Panc1 (cell line): ENCODE data around the gene RADIL. TPM values are rescaled to one million over a fixed set of nuclear protein-coding genes. Genes with fewer than 3 reads are reported as not detected.

Source experiments
- ATAC-seq: fragments of 200-7000 bp; cut with Tn5 transposase; 2 replicates; pipeline ENCODE4 v1.9.1; 2020; ENCODE audit warnings: mild to moderate bottlenecking, moderate library complexity
- BruUV-seq: library from RNA; stranded (reverse); fragments of 400-500 nt; replicated peaks from 2 replicates; lab custom pipeline; 2021; lab: Mats Ljungman, UMichigan
- CTCF ChIA-PET: fragments of 300-600 bp; sonication (Branson Sonifier 250); formaldehyde crosslinking; loops from one replicate; lab custom pipeline; 2022; ENCODE audit warnings: antibody characterized with exemption; lab: Charles Lee
- POLR2A ChIA-PET: fragments of 300-600 bp; sonication (Branson Sonifier 250); formaldehyde crosslinking; loops from one replicate; lab custom pipeline; 2022; ENCODE audit warnings: antibody characterized with exemption; lab: Charles Lee
- DNase-seq: peaks from one replicate; pipeline ENCODE4 v3.0.0-alpha.2; 2010; ENCODE audit warnings: low read depth, low spot score
- H3K27ac ChIP-seq: 2 replicates; pipeline ENCODE4 v1.5.1; 2011; ENCODE audit warnings: mild to moderate bottlenecking, low read length, inconsistent platforms
- H3K27me3 ChIP-seq: fragments of 200-500 bp; sonication (Bioruptor generic); 2 replicates; pipeline ENCODE4 v1.6.0; 2014; ENCODE audit warnings: low read length, inconsistent platforms; ENCODE audit not compliant: control insufficient read depth, insufficient read depth
- H3K36me3 ChIP-seq: fragments of 200-500 bp; sonication (Bioruptor generic); 2 replicates; pipeline ENCODE4 v1.5.1; 2014; ENCODE audit warnings: inconsistent platforms, mild to moderate bottlenecking, low read length, moderate library complexity; ENCODE audit not compliant: control insufficient read depth, insufficient read depth
- H3K4me1 ChIP-seq: 2 replicates; pipeline ENCODE4 v1.5.1; 2011; ENCODE audit warnings: inconsistent platforms, mild to moderate bottlenecking, low read length, moderate library complexity; ENCODE audit not compliant: control insufficient read depth, insufficient read depth
- H3K4me3 ChIP-seq, 2 experiments: 2 replicates each; pipeline ENCODE4 v1.5.1; 2011 to 2012; ENCODE audit warnings: low read depth in 2 of 2, low read length in 2 of 2, mild to moderate bottlenecking in 2 of 2, inconsistent platforms in 1 of 2, moderate library complexity in 1 of 2
- H3K9me3 ChIP-seq: fragments of 200-500 bp; sonication (Bioruptor generic); 2 replicates; pipeline ENCODE4 v1.5.1; 2014; ENCODE audit warnings: low read depth, mild to moderate bottlenecking, inconsistent platforms, low read length, moderate library complexity; ENCODE audit not compliant: control insufficient read depth, insufficient read depth
- POLR2AphosphoS5 ChIP-seq: IDR thresholded peaks from 2 replicates; pipeline ENCODE4 v1.6.1; 2012; ENCODE audit warnings: mild to moderate bottlenecking, low read depth, low read length, moderate library complexity
- SIN3A ChIP-seq: IDR thresholded peaks from 2 replicates; pipeline ENCODE4 v1.6.1; 2012; ENCODE audit warnings: low read depth, mild to moderate bottlenecking, low read length, moderate library complexity, borderline replicate concordance; ENCODE audit not compliant: insufficient read depth
- TCF7L2 ChIP-seq: IDR thresholded peaks from 2 replicates; pipeline ENCODE4 v1.6.1; 2011; ENCODE audit warnings: mild to moderate bottlenecking, low read depth, low read length, inconsistent platforms
- in situ Hi-C: cut with HindIII; loops from 2 replicates; pipeline ENCODE4 v1.10.0; 2016; ENCODE audit warnings: low sequenced_read_pairs, low pct_unique_long_range_greater_than_20kb
- intact Hi-C: fragments of 100-400 bp; cut with micrococcal nuclease; formaldehyde crosslinking; loops from one replicate; pipeline ENCODE4 v1.10.0; 2022; ENCODE audit not compliant: unreplicated experiment
- total RNA-seq: library from RNA; stranded (reverse); gene quantifications from one replicate; pipeline ENCODE4 v1.2.1, GENCODE V29; 2021; ENCODE audit not compliant: unreplicated experiment
- TF ChIP-seq, protein P1 (sequence below), 2 experiments: IDR thresholded peaks; 2 replicates each; pipeline ENCODE4 v1.6.1; 2011 to 2012; ENCODE audit warnings: low read depth in 2 of 2, control low read depth in 1 of 2, low read length in 1 of 2, mild to moderate bottlenecking in 1 of 2, moderate library complexity in 1 of 2; ENCODE audit not compliant: insufficient read depth in 1 of 2
- TF ChIP-seq, protein P2 (sequence below): fragments of 450-650 bp; IDR thresholded peaks from 2 replicates; pipeline ENCODE4 v1.5.1; 2017; ENCODE audit warnings: mild to moderate bottlenecking

RADIL gene
- total RNA-seq, 1 experiment from 2014 or later = 1.3 TPM

DNA sequence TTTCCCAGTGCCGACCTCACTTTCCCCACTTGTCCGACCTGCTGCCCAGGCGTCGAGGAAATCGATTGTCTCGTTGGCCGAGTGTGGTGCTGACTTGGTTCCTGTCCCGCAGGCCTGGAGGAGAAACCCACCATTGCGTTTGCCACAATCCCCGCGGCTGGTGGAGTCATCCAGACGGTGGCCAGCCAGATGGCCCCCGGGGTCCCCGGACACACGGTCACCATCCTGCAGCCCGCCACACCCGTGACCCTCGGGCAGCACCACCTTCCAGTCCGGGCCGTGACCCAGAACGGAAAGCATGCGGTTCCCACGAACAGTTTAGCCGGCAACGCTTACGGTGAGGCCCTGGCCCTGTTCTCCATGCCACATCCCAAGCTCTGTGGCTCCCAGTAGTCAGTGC lies 122.6 kb downstream of the RADIL start:
- no peak for ATAC-seq
- CTCF ChIA-PET = no interaction called here
- BruUV-seq = no TSS peak

DNA sequence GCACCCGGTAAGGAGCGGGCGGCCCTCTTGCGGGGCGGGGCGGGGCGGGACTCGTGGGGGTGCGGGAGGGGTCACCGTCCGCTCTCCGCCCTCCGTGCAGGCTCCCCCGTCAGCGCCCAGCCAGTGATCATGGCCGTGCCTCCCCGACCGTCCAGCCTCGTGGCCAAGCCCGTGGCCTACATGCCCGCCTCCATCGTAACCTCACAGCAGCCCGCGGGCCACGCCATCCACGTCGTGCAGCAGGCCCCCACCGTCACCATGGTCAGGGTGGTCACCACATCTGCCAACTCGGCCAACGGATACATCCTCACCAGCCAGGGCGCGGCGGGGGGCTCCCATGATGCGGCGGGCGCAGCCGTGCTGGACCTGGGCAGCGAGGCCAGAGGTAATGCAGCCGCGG lies 124.3 kb downstream of the RADIL start:
- POLR2A ChIA-PET = interaction anchor here (0.6 kb wide), 1 partner anchor 1084 kb away, joined by 4 read pairs; no protein-coding TSS in a partner anchor
- intact Hi-C loops (no loop called here), in situ Hi-C loops (no loop called here)
- H3K9me3 ChIP-seq = no peaks in the 10 kb centered on the region
- no peaks in the 10 kb centered on the region for H3K27me3 ChIP-seq
- peaks cover 23% of the 10 kb centered on the region for H3K36me3 ChIP-seq
- no peak overlapping the region for H3K4me3 ChIP-seq
- ATAC-seq (no peak), DNase-seq (no peak)
- TF ChIP-seq, protein P1, sequence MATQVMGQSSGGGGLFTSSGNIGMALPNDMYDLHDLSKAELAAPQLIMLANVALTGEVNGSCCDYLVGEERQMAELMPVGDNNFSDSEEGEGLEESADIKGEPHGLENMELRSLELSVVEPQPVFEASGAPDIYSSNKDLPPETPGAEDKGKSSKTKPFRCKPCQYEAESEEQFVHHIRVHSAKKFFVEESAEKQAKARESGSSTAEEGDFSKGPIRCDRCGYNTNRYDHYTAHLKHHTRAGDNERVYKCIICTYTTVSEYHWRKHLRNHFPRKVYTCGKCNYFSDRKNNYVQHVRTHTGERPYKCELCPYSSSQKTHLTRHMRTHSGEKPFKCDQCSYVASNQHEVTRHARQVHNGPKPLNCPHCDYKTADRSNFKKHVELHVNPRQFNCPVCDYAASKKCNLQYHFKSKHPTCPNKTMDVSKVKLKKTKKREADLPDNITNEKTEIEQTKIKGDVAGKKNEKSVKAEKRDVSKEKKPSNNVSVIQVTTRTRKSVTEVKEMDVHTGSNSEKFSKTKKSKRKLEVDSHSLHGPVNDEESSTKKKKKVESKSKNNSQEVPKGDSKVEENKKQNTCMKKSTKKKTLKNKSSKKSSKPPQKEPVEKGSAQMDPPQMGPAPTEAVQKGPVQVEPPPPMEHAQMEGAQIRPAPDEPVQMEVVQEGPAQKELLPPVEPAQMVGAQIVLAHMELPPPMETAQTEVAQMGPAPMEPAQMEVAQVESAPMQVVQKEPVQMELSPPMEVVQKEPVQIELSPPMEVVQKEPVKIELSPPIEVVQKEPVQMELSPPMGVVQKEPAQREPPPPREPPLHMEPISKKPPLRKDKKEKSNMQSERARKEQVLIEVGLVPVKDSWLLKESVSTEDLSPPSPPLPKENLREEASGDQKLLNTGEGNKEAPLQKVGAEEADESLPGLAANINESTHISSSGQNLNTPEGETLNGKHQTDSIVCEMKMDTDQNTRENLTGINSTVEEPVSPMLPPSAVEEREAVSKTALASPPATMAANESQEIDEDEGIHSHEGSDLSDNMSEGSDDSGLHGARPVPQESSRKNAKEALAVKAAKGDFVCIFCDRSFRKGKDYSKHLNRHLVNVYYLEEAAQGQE (IDR thresholded peaks at IDR 0.05; ENCODE audit: insufficient read depth in 1 of 2, low read depth in 2 of 2, low read length in 1 of 2) = no peak
- TF ChIP-seq TCF7L2 = no peak
- TF ChIP-seq, protein P2, sequence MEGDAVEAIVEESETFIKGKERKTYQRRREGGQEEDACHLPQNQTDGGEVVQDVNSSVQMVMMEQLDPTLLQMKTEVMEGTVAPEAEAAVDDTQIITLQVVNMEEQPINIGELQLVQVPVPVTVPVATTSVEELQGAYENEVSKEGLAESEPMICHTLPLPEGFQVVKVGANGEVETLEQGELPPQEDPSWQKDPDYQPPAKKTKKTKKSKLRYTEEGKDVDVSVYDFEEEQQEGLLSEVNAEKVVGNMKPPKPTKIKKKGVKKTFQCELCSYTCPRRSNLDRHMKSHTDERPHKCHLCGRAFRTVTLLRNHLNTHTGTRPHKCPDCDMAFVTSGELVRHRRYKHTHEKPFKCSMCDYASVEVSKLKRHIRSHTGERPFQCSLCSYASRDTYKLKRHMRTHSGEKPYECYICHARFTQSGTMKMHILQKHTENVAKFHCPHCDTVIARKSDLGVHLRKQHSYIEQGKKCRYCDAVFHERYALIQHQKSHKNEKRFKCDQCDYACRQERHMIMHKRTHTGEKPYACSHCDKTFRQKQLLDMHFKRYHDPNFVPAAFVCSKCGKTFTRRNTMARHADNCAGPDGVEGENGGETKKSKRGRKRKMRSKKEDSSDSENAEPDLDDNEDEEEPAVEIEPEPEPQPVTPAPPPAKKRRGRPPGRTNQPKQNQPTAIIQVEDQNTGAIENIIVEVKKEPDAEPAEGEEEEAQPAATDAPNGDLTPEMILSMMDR = no peak
- no peak for TF ChIP-seq POLR2AphosphoS5
- no peak for TF ChIP-seq SIN3A
- CTCF ChIA-PET = interaction anchor here (0.6 kb wide), 1 partner anchor 9 kb away, joined by 5 read pairs; no protein-coding TSS in a partner anchor
- no peak overlapping the region for H3K27ac ChIP-seq
- no peaks in the 10 kb centered on the region for H3K4me1 ChIP-seq
- BruUV-seq = no TSS peak

More for the DNA sequence above, 122.6 kb downstream of the RADIL start:
- H3K27ac ChIP-seq = no peak overlapping the region
- TF ChIP-seq TCF7L2 (no peak), SIN3A (no peak), POLR2AphosphoS5 (no peak)
- TF ChIP-seq, protein P1 (IDR thresholded peaks at IDR 0.05; ENCODE audit: insufficient read depth in 1 of 2, low read depth in 2 of 2, low read length in 1 of 2) = no peak
- TF ChIP-seq, protein P2 = no peak
- no peaks in the 10 kb centered on the region for H3K4me1 ChIP-seq
- POLR2A ChIA-PET = no interaction called here
- peaks cover 21% of the 10 kb centered on the region for H3K36me3 ChIP-seq
- intact Hi-C loops = no loop called here
- in situ Hi-C loops = no loop called here
- no peaks in the 10 kb centered on the region for H3K9me3 ChIP-seq
- H3K27me3 ChIP-seq = no peaks in the 10 kb centered on the region
- no peak overlapping the region for H3K4me3 ChIP-seq
- no peak for DNase-seq
